GM12878 (cell line): ENCODE measurements around the gene ECT2L. TPM values are rescaled to one million over a fixed set of nuclear protein-coding genes. Genes with fewer than 3 reads are reported as not detected.

Experiments used
- ATAC-seq: fragments of 200-7000 bp; cut with Tn5 transposase; 3 replicates; pipeline ENCODE4 v1.9.1; 2020; ENCODE audit warnings: mild to moderate bottlenecking, moderate library complexity
- BruUV-seq: library from RNA; stranded (reverse); fragments of 400-500 nt; replicated peaks from 2 replicates; lab custom pipeline; 2021; lab: Mats Ljungman, UMichigan
- CTCF ChIA-PET: fragments of 300-600 bp; sonication (Branson Sonifier 250); formaldehyde crosslinking; extraction: SDS; loops from one replicate; lab custom pipeline; 2021; ENCODE audit warnings: inconsistent platforms; lab: Yijun Ruan, JAX
- POLR2A ChIA-PET: fragments of 350-600 bp; formaldehyde crosslinking; extraction: SDS; loops from one replicate; lab custom pipeline; 2021; ENCODE audit warnings: inconsistent platforms; lab: Charles Lee
- RAD21 ChIA-PET: fragments of 300-600 bp; sonication (Branson Sonifier 250); formaldehyde crosslinking; loops from one replicate; lab custom pipeline; 2023; ENCODE audit warnings: antibody characterized with exemption; ENCODE audit not compliant: unreplicated experiment; lab: Charles Lee
- SMC1A ChIA-PET: fragments of 300-600 bp; sonication (Branson Sonifier 250); formaldehyde crosslinking; loops from one replicate; lab custom pipeline; 2023; ENCODE audit not compliant: unreplicated experiment, uncharacterized antibody; lab: Charles Lee
- DNase-seq: peaks from one replicate; pipeline ENCODE4 v3.0.0-alpha.2; 2011; ENCODE audit warnings: low read depth, low spot score
- FAIRE-seq: peaks from 3 replicates; lab custom pipeline; 2011; peaks lifted over from hg19 to GRCh38; lab: Jason Lieb, UNC
- H2AFZ ChIP-seq: 2 replicates; pipeline ENCODE4 v1.6.0; 2011; ENCODE audit warnings: low read depth, low read length, control low read depth; ENCODE audit not compliant: control insufficient read depth
- H3K27ac ChIP-seq: 2 replicates; pipeline ENCODE4 v1.5.1; 2011; ENCODE audit warnings: control low read depth; ENCODE audit not compliant: control insufficient read depth, insufficient read depth
- H3K27me3 ChIP-seq, 2 experiments: replicated peaks in 1 of 2; 2 replicates each; pipeline versions ENCODE4 v1.6.0 to v1.6.1; 2011; ENCODE audit warnings: low read length in 1 of 2; ENCODE audit not compliant: control insufficient read depth in 2 of 2, insufficient read depth in 2 of 2
- H3K36me3 ChIP-seq, 2 experiments: 2 replicates each; pipeline ENCODE4 v1.5.1; 2011; ENCODE audit warnings: low read length in 1 of 2; ENCODE audit not compliant: control insufficient read depth in 2 of 2, insufficient read depth in 2 of 2
- H3K4me1 ChIP-seq: 2 replicates; pipeline ENCODE4 v1.6.1; 2011; ENCODE audit warnings: mild to moderate bottlenecking, low read length, moderate library complexity, mixed read lengths; ENCODE audit not compliant: control insufficient read depth, insufficient read depth
- H3K4me2 ChIP-seq: 2 replicates; pipeline ENCODE4 v1.6.0; 2011; ENCODE audit warnings: control low read depth; ENCODE audit not compliant: control insufficient read depth, insufficient read depth
- H3K4me3 ChIP-seq: fragments of 200-600 bp; sonication (generic); 2 replicates; pipeline ENCODE4 v1.5.1; 2016
- H3K79me2 ChIP-seq: 2 replicates; pipeline ENCODE4 v1.6.0; 2011; ENCODE audit warnings: low read length; ENCODE audit not compliant: control insufficient read depth, insufficient read depth
- H3K9ac ChIP-seq: 2 replicates; pipeline ENCODE4 v1.8.0; 2011; ENCODE audit warnings: low read length, control low read depth, mixed read lengths; ENCODE audit not compliant: control insufficient read depth, insufficient read depth
- H3K9me3 ChIP-seq: replicated peaks from 3 replicates; pipeline ENCODE4 v1.5.1; 2011; ENCODE audit warnings: mild to moderate bottlenecking, low read length; ENCODE audit not compliant: control insufficient read depth, insufficient read depth
- H4K20me1 ChIP-seq: 2 replicates; pipeline ENCODE4 v1.6.0; 2011; ENCODE audit not compliant: control insufficient read depth, insufficient read depth
- ASH2L ChIP-seq: fragments of 300-600, 200-600 bp; sonication (generic); IDR thresholded peaks from 2 replicates; pipeline ENCODE4 v1.6.1; 2017; ENCODE audit warnings: low read depth, mild to moderate bottlenecking, borderline replicate concordance
- ATF7 ChIP-seq: fragments of 450-650 bp; IDR thresholded peaks from 2 replicates; pipeline ENCODE4 v1.6.1; 2016; ENCODE audit warnings: low read depth, mild to moderate bottlenecking
- BCL3 ChIP-seq: IDR thresholded peaks from 2 replicates; pipeline ENCODE4 v1.6.1; 2011; ENCODE audit warnings: borderline replicate concordance, low read depth, mild to moderate bottlenecking, moderate library complexity, low read length; ENCODE audit not compliant: insufficient read depth, poor library complexity, severe bottlenecking
- CBFB ChIP-seq: IDR thresholded peaks from 2 replicates; pipeline ENCODE4 v1.6.1; 2016; ENCODE audit warnings: antibody characterized with exemption, low read depth
- CBX3 ChIP-seq: fragments of 200-600 bp; sonication (generic); IDR thresholded peaks from 2 replicates; pipeline ENCODE4 v1.6.1; 2016; ENCODE audit warnings: low read depth, borderline replicate concordance
- CTCF ChIP-seq, 3 experiments: IDR thresholded peaks in 2 of 3; conservative IDR thresholded peaks in 1 of 3; 2 replicates each; pipeline ENCODE4 v1.5.1; 2011; ENCODE audit warnings: low read depth in 3 of 3, low read length in 3 of 3, mild to moderate bottlenecking in 3 of 3, control low read depth in 2 of 3, moderate library complexity in 2 of 3, inconsistent platforms in 1 of 3, mixed read lengths in 1 of 3; ENCODE audit not compliant: control insufficient read depth in 2 of 3, insufficient read depth in 1 of 3; ENCODE audit errors: extremely low read depth in 1 of 3
- EGR1 ChIP-seq, 2 experiments: IDR thresholded peaks; 1 replicate in 1 of 2; 2 replicates in 1 of 2; pipeline ENCODE4 v1.6.1; 2011 to 2012; ENCODE audit warnings: low read depth in 2 of 2, low read length in 2 of 2, borderline replicate concordance in 1 of 2, mild to moderate bottlenecking in 1 of 2, moderate library complexity in 1 of 2
- GABPA ChIP-seq: IDR thresholded peaks from 2 replicates; pipeline ENCODE4 v1.6.1; 2014; ENCODE audit warnings: antibody characterized with exemption, low read depth, mild to moderate bottlenecking, inconsistent platforms
- HDAC6 ChIP-seq: fragments of 200-600 bp; sonication (generic); IDR thresholded peaks from one replicate; pipeline ENCODE4 v1.8.0; 2017; ENCODE audit warnings: antibody characterized with exemption; ENCODE audit not compliant: unreplicated experiment
- IKZF1 ChIP-seq: fragments of 450-650 bp; conservative IDR thresholded peaks from 2 replicates; pipeline ENCODE4 v1.6.1; 2017; ENCODE audit warnings: antibody characterized with exemption, mild to moderate bottlenecking
- KDM1A ChIP-seq: fragments of 200-600 bp; sonication (generic); IDR thresholded peaks from 2 replicates; pipeline ENCODE4 v1.6.1; 2016; ENCODE audit warnings: borderline replicate concordance
- NBN ChIP-seq: fragments of 450-650 bp; IDR thresholded peaks from 2 replicates; pipeline ENCODE4 v1.6.1; 2016
- PBX3 ChIP-seq: IDR thresholded peaks from 2 replicates; pipeline ENCODE4 v1.6.1; 2011; ENCODE audit warnings: mild to moderate bottlenecking, low read depth, low read length, moderate library complexity; ENCODE audit not compliant: insufficient replicate concordance
- RELA ChIP-seq: fragments of 450-650 bp; IDR thresholded peaks from 2 replicates; pipeline ENCODE4 v1.8.0; 2014; ENCODE audit warnings: borderline replicate concordance; ENCODE audit not compliant: partially characterized antibody
- SIX5 ChIP-seq: IDR thresholded peaks from 2 replicates; pipeline ENCODE4 v1.6.1; 2011; ENCODE audit warnings: mild to moderate bottlenecking, low read depth, low read length, moderate library complexity; ENCODE audit not compliant: severe bottlenecking
- SPI1 ChIP-seq: IDR thresholded peaks from 2 replicates; pipeline ENCODE4 v1.6.1; 2011; ENCODE audit warnings: low read depth, mild to moderate bottlenecking, low read length, moderate library complexity, borderline replicate concordance; ENCODE audit not compliant: insufficient read depth
- SUZ12 ChIP-seq: fragments of 200-600 bp; sonication (generic); IDR thresholded peaks from one replicate; pipeline ENCODE4 v1.6.1; 2018; ENCODE audit warnings: antibody characterized with exemption, mild to moderate bottlenecking; ENCODE audit not compliant: unreplicated experiment
- TBL1XR1 ChIP-seq: IDR thresholded peaks from 2 replicates; pipeline ENCODE4 v1.6.1; 2012; ENCODE audit warnings: low read depth, low read length, improper control_type of control experiment
- TCF12 ChIP-seq: IDR thresholded peaks from 2 replicates; pipeline ENCODE4 v1.6.1; 2011; ENCODE audit warnings: low read depth, mild to moderate bottlenecking, low read length
- WGBS: methylation state at CpG from one replicate; pipeline ENCODE4 v1.1.6; 2016; ENCODE audit warnings: low lambda C conversion rate; ENCODE audit not compliant: insufficient replicate concordance, insufficient coverage; ENCODE audit errors: missing lambda C conversion rate; 5-methylcytosine and 5-hydroxymethylcytosine counted together
- in situ Hi-C: fragments of 300-500 bp; cut with MboI; formaldehyde crosslinking; loops from 9 replicates; pipeline ENCODE4 v1.14.3; 2018; ENCODE audit warnings: mixed read lengths
- intact Hi-C: fragments of 100-400 bp; cut with micrococcal nuclease; formaldehyde crosslinking; loops from one replicate; pipeline ENCODE4 v1.14.2; 2022; ENCODE audit not compliant: unreplicated experiment
- polyA plus RNA-seq, 11 experiments: library from polyadenylated mRNA; depleted of rRNA in 4 of 11; unstranded in 6 of 11; stranded (reverse) in 5 of 11; fragments of >200 nt; fragmentation: Nextera tagmentation in 4 of 11; fragmentation: Illumina TruSeq in 1 of 11; extraction: Ambion mirVana in 4 of 11; extraction: Trizol in 1 of 11; gene quantifications; 1 replicate in 1 of 11; 2 replicates in 10 of 11; pipeline versions ENCODE4 v1.2.1 to v1.2.3, GENCODE V29; 2011 to 2016; ENCODE audit warnings: inconsistent platforms in 2 of 11, missing spikeins in 2 of 11, low read depth in 1 of 11
- total RNA-seq, 4 experiments: library from RNA; depleted of rRNA in 3 of 4; stranded (reverse); fragments of >200 nt in 3 of 4; fragmentation: Illumina TruSeq in 1 of 4; extraction: Trizol in 1 of 4; gene quantifications; 2 replicates each; pipeline versions ENCODE4 v1.2.1 to v1.2.3, GENCODE V29; 2013 to 2021

Gene ECT2L
- total and polyA plus RNA-seq, 10 of the 15 experiments (the other 5 are each of a cell fraction or from before 2014, with no cell fraction given), result 0.05 to 0.09 TPM; not detected in 8

GRCh38 chr6:138945354-138945753 lies 149.5 kb downstream of the ECT2L start:
- 83% methylated on average over 5 of the region's 5 CpGs for WGBS
- Histone ChIP-seq H3K36me3 (peaks cover 0 to 16% of the 10 kb centered on the region in 2 experiments; a peak in 1 of 4 replicates), H3K4me3 (no peak overlapping the region), H3K79me2 (peaks cover 16% of the 10 kb centered on the region), H3K9me3 (no peaks in the 10 kb centered on the region; the same call in 2 of the 3 replicates), H3K4me1 (peaks cover 5% of the 10 kb centered on the region; the same call in 1 of the 2 replicates), H3K27me3 (no peaks in the 10 kb centered on the region), H3K9ac (no peak overlapping the region), H4K20me1 (no peaks in the 10 kb centered on the region), H3K4me2 (no peak overlapping the region), H3K27ac (no peak overlapping the region), H2AFZ (no peak overlapping the region)
- POLR2A ChIA-PET, result no interaction called here
- RAD21 ChIA-PET, result no interaction called here
- no peak for FAIRE-seq
- intact Hi-C loops (no loop called here), in situ Hi-C loops (no loop called here)
- CTCF ChIA-PET, result interaction anchor here (1.9 kb wide), 1 partner anchor 15 kb away, joined by 5 read pairs; no protein-coding TSS in a partner anchor
- no peak for ATAC-seq
- TF ChIP-seq CTCF (IDR thresholded peaks at IDR 0.05 in 2 of 3, conservative IDR thresholded peaks at IDR 0.05 in 1 of 3; ENCODE audit: control insufficient read depth in 2 of 3, extremely low read depth in 1 of 3, insufficient read depth in 1 of 3, low read depth in 3 of 3, low read length in 3 of 3) (no peak), ASH2L (no peak), CBX3 (no peak), HDAC6 (no peak), TCF12 (no peak), SPI1 (no peak), KDM1A (no peak), RELA (no peak), IKZF1 (no peak), NBN (no peak), ATF7 (no peak), SIX5 (no peak), EGR1 (IDR thresholded peaks at IDR 0.05; ENCODE audit: borderline replicate concordance in 1 of 2, low read depth in 2 of 2, low read length in 2 of 2) (no peak), SUZ12 (no peak), BCL3 (no peak), CBFB (no peak), TBL1XR1 (no peak), GABPA (no peak), PBX3 (no peak)
- no TSS peak for BruUV-seq
- SMC1A ChIA-PET, result no interaction called here
- no peak for DNase-seq
